GOT3 (cell line): ENCODE measurements around the gene THOC5.

Source experiments
- DNase-seq: peaks from one replicate; lab custom pipeline; 2025; ENCODE audit warnings: mixed read lengths; lab: John Stamatoyannopoulos, UW

The THOC5 gene

DNA sequence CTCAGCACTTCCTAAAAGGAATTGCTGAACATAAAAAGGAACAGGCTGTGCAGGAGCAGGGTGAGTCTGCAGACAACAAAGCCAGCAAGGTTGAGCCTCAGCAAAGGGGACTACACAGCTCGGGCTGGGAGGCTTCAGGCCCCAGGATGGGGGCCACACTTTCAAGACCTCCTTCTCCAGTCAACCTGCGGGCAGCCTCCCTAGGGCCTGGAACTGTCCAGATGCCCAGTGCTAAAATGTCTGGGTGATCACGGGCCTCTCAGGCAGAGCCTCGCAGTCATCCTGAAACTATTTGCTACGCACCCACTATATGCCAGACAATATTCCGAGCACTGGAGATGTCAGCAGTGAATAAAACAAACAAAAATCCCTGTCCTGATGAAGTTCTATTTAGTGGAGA is 77.4 kb downstream of the THOC5 start:
- no peak for DNase-seq

DNA sequence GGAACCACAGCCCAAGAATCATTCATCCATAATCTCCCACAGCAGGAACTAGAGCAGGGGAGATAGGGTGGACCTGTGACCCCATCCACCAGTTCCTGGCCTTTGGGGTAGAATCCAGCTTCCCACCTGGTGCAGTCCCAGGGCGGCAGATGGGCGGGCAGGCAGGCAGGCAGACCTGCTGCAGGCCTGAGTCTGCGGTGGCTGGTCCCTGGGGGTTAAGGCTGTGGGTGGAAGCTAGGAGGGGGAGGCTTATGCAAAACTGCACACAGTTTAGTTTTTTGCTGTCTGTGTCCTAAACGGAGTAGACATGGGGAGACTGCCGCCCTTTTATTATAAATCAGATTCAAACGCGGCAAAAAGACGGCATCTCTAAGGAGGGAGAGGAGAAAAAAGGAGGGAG is 78.0 kb downstream of the THOC5 start:
- no peak for DNase-seq

DNA sequence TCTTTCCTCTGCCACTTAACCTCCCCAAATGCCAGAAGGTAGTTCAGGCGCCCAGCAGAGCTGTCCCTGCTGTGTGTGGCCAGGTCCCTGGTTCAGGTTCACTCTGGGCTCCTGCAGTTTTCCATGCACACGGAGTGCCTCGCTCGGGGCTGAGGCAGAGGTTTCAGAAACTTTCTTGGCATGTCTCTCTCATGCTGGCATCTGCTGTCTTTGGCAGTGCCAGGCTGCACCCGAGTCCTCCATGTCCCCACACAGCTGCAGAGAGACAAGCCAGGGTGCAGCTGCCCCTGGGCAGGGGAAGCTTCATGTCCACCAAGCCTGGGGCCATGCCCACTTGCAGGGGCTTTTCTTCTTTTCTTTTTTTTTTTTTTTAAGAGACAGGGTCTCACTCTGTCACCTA is 80.6 kb downstream of the THOC5 start:
- DNase-seq: no peak

DNA sequence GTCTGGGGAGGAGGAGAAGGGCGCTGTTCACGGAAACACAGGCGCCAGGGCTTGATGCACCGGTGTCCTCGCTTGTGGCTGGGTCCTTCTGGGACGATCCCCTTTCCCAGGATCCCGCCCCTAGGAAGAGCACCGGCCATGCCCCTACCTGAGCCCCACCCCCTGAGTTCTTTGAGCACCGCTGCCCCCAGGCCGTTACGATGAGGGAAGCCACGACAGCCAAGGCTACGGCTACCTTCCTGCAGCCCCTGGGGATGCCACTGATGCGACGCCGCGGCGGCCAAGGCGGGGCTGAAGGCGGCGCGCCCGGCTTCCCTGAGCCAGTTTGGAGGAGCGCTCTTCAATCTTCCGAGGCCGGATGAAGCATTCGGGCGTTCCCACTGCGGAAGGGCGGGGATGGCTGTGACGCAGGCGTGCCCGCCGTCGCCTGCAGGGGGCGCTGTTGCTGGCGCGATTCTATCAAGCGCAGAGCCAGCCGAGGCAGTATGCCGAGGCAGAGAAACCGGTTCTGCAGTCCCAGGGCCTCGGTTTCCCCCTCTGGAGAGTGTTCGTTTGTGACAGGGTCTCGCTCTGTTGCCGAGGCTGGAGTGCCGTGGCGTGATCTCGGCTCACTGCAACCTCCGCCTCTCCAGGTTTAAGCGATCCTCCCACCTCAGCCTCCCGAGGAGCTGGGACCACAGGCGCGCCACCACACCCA is 83.2 kb downstream of the THOC5 start:
- no peak for DNase-seq

DNA sequence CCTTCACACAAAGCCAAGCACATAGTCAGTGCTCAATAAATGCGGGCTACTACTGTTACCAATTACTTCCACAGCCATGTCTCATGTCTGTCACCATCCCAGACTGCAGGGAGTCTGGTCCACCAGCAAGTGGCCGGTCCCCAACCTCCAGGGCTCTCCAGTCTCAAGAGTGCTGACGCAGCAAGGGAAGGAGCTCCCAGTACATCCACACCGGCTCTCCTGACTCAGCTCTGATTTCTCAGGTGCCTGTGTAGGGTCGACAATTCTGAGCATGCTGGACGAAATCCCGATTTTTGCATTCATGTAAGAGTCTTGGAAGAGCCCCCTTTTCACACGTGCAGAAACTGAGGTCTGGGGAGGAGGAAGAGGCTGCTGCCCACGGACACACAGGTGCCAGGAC is 83.8 kb downstream of the THOC5 start:
- DNase-seq: no peak

DNA sequence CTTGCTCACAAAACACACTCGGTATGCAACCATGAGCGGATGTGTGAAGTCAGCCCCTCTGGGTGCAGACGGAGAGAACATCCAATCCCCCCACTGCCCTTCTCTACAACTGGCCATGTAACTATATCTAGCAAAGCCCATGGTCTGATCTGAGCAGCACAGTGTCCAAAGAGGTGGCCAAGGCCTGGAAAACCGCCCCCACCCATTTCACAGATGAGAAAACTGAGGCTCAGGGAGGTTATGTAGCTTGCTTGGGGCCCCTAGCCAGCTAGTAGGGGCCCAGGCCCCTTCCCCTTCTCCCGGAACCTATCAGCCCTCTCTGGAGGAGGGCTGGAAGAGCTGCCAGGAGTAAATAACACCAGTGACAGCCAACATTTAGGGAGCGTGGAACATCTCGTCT is 89.0 kb downstream of the THOC5 start:
- no peak for DNase-seq

DNA sequence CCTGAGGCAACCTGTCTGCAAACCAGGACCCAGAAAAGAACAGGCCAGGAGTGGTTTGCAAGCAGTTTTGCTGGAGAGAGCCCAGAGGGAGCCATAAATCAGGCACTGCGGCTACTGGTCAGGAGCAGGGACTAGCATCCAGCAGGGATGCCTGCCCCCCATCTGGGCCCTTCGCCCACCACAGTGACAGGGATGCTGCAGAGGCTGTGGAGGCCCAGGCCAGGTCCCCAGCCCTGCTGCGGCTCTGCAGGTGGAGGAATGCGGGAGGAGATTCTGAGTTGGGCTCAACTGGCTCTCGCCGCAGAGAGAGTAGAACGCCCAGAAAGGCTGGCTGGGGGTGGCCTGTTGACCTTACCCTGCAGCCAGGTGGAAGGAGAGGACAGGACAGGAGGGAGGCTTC is 89.9 kb downstream of the THOC5 start:
- no peak for DNase-seq

DNA sequence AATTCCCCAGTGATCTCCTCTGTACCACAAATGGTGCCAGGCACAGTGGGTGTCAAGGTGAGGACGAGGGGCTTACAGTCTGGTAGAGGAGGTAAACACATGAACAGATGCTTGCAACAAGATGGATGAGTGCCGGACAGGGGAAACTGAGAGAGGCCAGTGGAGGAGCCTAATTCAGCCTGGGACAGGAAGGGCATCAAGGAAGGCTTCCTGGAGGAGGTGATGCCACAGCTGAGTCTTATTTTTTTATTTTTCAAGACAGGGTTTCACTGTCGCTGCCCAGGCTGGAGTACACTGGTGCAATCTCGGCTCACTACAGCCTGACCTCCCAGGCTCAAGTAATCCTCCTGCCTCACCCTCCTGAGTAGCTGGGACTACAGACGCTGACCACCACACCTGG is 92.3 kb downstream of the THOC5 start:
- DNase-seq: no peak

DNA sequence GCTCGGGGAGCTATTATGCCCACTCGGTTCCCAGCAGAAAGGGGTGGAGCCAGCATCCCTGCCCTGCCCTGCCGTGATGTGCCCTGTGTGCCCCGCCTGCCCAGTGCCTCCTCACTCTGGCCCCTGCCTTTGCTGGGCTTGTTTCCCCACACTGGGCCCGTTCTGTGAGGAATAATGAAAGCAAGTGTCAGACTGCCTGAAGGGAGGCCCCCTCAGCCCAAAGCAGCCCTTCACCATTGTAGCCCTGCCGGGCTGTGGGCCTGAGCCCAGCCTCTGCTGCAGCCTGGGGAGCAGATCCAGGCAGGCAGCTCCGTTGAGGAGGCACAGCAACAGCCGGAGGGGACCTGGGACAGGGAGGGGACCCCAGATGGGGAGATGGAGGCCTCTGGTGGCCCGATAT is 93.8 kb downstream of the THOC5 start:
- no peak for DNase-seq

DNA sequence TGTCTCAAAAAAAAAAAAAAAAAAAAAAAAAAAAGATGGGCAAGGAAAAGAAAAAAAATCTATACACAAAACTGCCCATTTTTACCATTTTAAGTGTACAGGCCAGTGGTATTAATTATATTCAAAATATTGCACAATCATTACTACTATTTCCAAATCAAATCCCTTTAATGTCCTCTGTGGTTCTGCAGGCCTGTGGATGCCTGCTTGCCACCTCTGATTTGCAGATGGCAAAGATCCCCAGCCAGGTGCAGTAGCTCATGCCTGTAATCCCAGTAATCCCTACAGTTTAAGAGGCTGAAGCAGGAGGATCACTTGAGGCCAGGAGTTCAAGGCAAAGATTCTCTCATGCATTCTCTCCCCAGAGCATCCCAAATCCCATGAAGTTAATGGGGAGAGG is 95.0 kb downstream of the THOC5 start:
- DNase-seq: no peak

DNA sequence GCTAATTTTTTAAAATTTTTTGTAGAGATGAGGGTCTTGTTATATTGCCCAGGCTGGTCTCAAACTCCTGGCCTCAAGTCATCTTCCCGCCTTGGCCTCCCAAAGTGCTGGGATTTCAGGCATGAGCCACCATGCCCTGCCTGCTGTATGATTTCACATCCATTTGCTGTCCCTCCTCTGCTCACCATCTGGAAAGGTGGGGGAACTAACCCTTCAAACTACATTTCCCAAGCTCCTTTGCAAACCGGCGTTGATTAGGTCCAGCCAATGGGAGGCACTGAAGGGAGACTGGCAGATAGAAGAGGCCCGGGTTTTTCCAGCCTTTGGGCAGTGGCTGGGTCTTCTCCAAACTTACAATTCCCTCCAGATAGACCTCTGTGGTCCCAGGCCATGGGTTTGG is 95.8 kb downstream of the THOC5 start:
- no peak for DNase-seq

DNA sequence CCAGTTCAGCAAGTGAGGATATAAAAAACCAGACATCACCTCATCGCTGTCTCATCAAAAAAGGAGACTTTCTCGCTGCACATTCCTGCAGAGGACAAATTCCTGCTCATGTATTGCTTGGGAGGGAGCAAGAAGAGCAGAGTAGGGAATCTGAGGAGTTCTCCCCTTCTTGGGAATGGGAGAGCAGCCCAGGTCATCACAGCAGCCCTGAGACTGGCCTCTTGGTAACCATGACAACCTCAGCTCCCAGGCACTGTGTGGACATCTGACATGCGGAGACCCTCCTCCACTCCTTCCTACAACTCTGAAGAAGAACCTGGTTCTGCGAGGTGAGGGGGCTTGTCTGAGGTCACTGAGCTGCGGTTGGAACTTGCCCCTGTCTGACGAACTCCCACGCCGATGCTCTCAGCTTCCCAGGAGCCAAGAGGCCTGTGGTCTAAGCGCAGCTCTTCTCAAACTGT is 97.3 kb downstream of the THOC5 start:
- no peak for DNase-seq
